C4-2B (cell line): ENCODE measurements around the gene PCDHB6.
"Not testable (repeated sequence)": the region's sequence is repeated elsewhere in the genome, so short reads cannot be mapped to it uniquely, and the experiment has no call there.

ENCODE experiments used
- CTCF ChIP-seq: fragments of 450-650 bp; conservative IDR thresholded peaks from 2 replicates; pipeline ENCODE4 v1.5.1; 2017; ENCODE audit warnings: mild to moderate bottlenecking
- ZFX ChIP-seq: fragments of 450-650 bp; IDR thresholded peaks from 2 replicates; pipeline ENCODE4 v1.6.1; 2017

DNA sequence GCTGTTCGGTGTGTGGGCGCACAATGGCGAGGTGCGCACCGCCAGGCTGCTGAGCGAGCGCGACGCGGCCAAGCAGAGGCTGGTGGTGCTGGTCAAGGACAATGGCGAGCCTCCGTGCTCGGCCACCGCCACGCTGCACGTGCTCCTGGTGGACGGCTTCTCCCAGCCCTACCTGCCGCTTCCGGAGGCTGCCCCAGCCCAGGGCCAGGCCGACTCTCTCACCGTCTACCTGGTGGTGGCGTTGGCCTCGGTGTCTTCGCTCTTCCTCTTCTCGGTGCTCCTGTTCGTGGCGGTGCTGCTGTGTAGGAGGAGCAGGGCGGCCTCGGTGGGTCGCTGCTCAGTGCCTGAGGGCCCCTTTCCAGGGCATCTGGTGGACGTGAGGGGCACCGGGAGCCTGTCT lies 30.0 kb downstream of the PCDHB6 start:
- not testable (repeated sequence) for TF ChIP-seq CTCF, ZFX
